ENCODE results near the gene C6orf47.

Gene C6orf47

DNA sequence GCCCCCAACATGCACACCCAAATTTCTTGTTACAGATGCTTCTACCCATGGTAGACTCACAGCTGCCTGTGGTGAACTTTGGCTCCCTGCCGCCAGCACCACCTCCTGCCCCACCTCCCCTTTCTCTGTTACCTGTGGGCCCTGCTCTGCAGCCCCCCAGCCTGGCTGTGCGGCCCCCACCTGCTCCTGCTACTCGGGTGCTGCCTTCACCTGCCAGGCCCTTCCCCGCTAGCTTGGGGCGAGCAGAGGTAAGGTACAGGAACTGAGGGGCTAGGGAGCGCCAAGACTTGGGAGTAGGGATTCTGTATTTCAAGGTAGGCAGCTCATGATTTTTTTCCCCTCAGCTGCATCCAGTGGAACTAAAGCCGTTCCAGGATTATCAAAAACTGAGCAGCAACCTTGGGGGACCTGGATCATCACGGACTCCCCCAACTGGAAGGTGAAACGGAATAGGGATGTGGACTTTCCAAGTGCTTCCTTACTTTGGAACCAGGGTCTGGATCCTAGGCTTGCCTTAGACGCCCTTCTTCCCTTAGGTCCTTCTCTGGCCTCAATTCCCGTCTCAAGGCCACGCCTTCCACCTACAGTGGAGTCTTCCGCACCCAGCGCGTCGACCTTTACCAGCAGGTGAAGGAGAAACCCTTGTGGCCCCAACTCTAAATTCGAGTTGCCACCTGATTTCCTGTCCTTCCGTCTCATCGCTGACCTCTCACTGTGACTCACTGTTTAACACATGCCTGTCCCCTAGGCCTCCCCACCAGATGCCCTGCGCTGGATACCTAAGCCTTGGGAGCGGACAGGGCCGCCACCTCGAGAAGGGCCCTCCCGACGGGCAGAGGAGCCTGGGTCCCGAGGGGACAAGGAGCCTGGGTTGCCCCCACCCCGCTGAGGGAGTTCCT lies 23.6 kb downstream of the C6orf47 start:
- no peak for DNase-seq (ENCODE audit: low read depth in 3 of 3, low spot score in 1 of 3)

DNA sequence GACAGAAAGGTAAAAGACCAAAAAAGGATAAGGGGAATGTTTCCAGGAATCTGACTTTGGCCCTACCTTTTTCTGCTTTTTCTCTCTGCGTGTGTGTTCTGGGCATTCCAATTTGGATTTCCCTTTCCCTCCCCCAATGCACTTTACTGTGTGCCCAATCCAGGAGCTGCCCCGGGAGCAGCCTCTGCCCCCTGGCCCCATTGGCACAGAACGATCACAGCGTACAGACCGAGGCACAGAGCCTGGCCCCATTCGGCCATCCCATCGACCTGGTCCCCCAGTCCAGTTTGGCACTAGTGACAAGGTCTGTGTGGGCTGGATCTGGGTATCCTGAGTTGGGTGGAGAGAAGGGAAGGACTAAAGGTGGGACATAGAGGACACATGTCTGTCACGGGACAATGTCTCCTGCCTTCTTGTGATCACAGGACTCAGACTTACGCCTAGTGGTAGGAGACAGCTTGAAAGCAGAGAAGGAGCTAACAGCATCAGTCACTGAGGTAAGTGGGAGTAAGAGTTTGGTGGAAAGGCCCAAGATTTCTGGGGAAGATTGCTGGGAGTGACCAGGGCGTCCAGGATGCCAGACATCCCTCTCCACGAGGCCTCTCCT lies 25.5 kb downstream of the C6orf47 start:
- DNase-seq (ENCODE audit: low read depth in 3 of 3, low spot score in 1 of 3) = no peak

DNA sequence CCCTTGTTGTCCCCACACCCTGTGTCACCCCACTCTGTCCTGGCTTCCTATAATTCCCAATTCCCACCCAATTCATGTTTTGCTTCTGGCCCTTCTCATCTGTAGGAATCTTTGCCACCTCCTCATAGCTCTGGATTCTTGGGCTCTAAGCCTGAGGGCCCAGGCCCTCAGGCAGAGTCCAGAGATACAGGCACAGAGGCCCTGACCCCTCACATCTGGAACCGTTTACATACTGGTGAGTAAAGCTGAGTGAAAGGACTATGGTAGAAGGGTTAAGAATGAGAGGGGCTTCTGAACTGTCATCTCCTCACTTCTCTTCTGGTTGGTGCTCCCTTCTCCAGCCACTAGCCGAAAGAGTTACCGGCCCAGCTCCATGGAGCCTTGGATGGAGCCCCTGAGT lies 26.4 kb downstream of the C6orf47 start:
- DNase-seq (ENCODE audit: low read depth in 3 of 3, low spot score in 1 of 3) = no peak

DNA sequence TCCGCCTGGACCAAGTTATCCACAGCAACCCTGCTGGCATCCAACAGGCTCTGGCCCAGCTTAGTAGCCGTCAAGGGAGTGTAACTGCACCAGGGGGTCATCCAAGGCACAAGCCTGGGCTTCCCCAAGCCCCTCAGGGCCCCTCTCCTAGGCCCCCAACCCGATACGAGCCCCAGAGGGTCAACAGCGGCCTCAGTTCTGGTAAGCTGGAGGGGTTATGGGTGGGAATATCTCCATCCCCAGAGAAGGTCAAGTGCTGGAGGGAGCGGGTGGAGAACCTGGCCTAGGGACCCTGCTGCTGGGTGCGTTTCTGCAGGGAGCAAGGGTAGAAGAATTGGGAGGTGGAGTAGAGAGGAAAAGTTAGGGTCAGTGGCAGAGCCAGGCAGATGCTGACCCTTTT lies 27.1 kb downstream of the C6orf47 start:
- DNase-seq (ENCODE audit: low read depth in 3 of 3, low spot score in 1 of 3) = no peak

DNA sequence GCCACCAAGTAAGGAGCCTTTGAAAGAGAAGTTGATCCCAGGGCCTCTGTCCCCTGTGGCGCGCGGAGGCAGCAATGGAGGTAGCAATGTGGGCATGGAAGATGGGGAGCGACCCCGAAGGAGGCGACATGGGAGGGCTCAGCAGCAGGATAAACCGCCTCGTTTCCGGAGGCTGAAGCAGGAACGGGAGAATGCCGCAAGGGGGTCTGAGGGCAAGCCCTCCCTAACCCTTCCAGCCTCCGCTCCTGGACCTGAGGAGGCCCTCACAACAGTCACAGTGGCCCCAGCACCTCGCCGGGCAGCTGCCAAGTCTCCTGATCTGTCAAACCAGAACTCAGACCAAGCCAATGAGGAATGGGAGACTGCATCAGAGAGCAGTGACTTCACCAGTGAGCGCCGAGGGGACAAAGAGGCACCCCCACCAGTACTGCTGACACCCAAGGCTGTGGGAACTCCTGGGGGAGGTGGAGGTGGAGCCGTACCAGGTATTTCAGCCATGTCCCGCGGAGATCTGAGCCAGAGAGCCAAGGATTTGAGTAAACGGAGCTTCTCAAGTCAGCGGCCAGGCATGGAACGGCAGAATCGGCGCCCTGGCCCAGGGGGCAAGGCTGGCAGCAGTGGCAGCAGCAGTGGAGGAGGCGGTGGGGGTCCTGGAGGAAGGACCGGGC lies 28.2 kb downstream of the C6orf47 start:
- DNase-seq (ENCODE audit: low read depth in 3 of 3, low spot score in 1 of 3) = no peak

DNA sequence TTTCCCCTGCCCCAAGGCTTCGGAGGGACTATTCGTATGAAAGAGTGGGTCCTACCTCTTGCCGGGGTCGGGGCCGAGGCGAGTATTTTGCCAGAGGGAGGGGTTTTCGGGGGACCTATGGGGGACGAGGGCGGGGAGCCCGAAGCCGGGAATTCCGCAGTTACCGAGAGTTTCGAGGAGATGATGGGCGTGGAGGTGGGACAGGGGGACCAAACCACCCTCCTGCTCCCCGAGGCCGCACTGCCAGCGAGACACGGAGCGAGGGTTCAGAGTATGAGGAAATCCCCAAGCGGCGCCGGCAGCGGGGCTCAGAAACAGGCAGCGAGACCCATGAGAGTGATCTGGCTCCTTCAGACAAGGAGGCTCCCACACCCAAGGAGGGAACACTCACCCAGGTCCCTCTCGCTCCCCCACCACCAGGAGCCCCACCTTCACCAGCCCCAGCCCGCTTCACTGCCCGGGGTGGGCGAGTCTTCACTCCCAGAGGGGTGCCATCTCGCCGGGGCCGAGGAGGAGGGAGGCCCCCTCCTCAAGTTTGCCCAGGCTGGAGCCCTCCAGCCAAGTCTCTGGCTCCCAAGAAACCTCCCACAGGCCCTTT lies 28.8 kb downstream of the C6orf47 start:
- no peak for DNase-seq (ENCODE audit: low read depth in 3 of 3, low spot score in 1 of 3)

DNA sequence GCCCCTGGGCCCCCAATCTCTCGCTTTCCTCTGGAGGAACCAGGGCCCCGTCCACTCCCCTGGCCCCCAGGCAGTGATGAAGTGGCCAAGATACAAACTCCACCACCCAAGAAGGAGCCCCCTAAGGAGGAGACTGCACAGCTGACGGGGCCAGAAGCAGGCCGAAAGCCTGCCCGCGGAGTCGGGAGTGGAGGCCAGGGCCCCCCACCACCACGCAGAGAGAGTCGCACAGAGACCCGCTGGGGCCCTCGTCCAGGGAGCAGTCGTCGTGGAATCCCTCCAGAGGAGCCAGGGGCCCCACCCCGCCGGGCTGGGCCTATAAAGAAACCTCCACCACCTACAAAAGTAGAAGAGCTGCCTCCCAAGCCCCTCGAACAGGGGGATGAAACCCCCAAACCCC lies 29.4 kb downstream of the C6orf47 start:
- DNase-seq (ENCODE audit: low read depth in 3 of 3, low spot score in 1 of 3) = no peak

DNA sequence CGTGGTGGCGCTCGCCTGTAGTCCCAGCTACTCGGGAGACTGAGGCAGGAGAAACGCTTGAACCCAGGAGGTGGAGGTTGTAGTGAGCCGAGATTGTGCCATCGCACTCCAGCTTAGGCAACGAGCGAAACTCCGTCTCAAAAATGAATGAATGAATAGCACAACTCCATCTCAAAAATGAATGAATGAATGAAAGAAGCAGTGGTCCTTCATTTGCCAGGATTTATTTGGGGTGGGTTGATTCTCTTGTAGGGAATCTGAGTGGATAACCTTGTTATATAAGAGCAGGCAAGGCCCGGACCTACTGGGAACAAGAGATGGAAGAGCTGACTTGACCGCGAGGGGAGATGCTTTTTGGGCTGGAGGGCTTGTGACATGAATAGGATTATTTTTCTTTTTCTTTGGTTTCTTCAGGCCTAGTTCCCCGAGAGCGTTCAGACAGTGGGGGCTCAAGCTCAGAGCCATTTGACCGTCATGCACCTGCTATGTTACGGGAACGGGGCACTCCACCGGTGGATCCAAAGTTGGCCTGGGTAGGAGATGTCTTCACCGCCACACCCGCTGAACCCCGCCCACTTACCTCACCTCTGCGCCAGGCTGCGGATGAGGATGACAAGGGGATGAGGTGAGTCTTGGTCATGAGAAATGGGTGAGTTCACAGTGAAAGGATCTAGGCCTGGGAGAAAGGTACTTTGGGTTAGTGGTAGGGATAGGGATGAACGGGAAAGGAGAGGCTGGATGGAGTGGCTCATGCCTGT lies 30.2 kb downstream of the C6orf47 start:
- no peak for DNase-seq (ENCODE audit: low read depth in 3 of 3, low spot score in 1 of 3)

DNA sequence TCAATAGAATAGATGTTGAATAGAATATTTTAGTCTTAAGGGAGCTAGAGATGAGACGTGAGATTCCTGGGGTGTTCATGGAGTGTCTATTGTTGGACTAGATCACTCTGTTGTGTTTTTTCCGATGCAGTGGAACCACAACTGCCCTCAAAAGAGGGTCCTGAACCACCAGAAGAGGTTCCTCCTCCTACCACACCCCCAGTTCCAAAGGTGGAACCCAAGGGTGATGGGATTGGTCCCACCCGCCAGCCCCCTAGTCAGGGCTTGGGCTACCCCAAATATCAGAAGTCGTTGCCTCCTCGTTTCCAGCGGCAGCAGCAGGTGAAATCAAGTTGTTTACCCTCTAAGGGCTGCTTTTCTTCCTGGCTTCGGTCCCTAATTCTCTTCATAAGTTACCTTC lies 31.6 kb downstream of the C6orf47 start:
- DNase-seq (ENCODE audit: low read depth in 3 of 3, low spot score in 1 of 3) = no peak

DNA sequence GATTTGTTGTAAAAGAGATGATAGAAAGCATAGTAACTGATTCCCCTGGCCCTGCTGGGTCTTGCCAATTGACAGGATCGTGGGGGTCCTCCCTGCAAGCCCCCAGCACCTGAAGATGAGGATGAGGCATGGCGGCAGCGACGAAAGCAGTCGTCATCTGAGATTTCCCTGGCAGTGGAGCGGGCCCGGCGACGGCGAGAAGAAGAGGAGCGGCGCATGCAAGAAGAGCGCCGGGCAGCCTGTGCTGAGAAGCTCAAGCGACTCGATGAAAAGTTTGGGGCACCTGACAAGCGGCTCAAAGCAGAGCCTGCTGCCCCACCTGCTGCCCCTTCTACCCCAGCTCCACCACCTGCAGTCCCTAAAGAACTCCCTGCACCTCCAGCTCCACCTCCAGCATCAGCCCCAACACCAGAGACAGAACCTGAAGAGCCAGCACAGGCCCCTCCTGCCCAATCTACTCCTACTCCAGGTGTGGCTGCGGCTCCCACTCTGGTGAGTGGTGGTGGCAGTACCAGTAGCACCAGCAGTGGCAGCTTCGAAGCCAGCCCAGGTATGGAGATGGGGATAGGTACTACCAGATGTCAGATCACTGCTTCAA lies 32.8 kb downstream of the C6orf47 start:
- no peak for DNase-seq (ENCODE audit: low read depth in 3 of 3, low spot score in 1 of 3)

DNA sequence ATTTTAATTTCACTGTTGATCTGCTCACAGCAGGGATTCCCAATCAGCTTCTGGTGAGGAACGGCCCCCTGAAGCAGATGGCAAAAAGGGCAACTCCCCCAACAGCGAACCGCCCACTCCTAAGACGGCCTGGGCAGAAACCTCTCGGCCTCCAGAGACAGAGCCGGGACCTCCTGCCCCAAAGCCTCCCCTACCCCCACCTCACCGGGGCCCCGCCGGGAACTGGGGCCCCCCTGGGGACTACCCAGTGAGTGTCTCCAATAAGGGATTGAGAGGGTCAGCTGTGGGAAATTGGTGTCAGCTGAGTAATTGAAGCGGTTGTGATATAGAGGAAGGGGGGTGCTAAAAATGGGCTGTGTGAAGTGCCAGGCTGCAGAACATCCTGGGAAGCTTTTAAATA lies 33.6 kb downstream of the C6orf47 start:
- no peak for DNase-seq (ENCODE audit: low read depth in 3 of 3, low spot score in 1 of 3)

DNA sequence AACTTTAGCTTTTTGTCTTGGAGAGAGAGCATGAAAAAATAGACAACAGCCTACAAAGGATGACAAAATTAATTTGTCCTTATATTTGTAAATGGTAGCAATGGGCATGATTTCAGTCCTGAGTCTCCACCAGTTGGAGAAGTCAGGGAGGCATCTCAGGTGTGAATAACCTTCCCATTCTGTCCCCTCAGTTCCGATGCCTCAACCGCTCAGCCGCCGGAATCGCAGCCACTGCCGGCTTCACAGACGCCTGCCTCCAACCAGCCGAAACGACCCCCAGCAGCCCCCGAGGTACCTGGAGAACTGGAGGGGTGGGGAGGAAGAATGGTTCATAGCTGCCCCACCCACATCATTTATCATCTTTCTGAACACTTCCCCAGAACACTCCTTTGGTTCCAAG lies 36.5 kb downstream of the C6orf47 start:
- no peak for DNase-seq (ENCODE audit: low read depth in 3 of 3, low spot score in 1 of 3)

DNA sequence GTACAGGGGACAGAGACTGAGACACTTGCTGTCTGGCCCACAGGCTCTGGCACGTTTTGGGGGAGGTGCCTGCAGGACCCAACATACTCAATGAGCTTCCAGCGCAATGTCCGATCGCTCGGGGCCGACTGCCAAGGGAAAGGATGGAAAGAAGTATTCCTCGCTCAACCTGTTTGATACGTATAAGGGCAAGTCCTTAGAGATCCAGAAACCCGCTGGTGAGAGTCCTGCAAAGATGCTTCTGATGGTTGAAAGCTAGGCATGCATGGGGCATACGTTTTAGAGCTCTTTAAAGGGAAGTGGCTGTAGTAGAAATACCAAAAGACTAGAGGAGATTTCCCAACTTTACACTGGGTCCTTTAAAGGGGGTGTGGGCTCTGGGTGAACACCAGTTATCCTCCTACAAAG lies 37.9 kb downstream of the C6orf47 start:
- no peak for DNase-seq (ENCODE audit: low read depth in 3 of 3, low spot score in 1 of 3)

DNA sequence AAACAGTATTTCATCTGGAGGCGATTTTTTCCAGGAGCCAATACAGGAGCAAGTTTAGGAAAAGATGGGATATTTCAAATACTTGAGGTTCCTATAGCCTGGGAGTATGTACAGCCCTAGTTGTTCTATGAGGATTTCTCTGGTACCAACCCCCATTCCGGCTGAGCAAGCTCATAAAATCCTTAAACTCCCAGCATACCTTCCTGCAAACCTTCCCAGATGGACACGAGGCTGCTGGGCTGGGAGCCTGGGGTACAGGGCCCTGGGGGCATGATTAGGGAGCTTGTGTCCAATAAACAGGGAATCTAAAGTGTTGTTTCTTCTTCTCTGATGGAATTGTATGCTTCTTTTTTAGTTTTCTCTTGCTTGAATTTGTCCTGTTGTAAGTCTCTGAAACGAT lies 38.6 kb downstream of the C6orf47 start:
- DNase-seq (ENCODE audit: low read depth in 3 of 3, low spot score in 1 of 3) = no peak

DNA sequence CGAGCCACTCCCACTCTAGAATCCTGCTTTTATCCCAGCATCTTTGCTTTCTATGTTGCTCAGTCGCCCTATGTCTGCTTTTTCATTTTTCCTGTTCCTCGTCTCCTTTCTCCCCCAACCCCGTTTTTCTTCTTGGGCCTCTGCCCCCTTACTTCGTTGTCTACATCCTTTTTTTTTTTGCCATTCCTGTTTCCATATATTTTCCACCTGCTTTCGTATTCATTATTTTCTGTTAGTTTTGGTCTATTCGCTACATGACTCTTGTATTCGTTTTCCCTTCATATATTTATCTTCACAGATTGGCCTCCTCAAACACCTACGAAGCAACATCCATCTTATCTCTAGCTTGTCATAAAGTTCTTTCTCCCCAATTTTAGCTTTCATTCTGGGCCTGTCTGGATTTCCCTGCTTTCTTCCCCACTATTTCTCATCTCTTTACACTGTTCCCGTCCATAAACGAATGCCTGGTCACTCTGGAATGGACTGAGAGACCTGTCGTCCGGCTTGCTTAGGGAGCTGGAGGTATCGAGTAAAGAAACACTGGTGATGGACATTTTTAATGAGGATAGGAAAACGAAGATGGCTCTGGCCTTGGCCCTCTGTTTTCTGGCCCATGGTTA lies 39.1 kb downstream of the C6orf47 start:
- DNase-seq (ENCODE audit: low read depth in 3 of 3, low spot score in 1 of 3) = no peak

DNA sequence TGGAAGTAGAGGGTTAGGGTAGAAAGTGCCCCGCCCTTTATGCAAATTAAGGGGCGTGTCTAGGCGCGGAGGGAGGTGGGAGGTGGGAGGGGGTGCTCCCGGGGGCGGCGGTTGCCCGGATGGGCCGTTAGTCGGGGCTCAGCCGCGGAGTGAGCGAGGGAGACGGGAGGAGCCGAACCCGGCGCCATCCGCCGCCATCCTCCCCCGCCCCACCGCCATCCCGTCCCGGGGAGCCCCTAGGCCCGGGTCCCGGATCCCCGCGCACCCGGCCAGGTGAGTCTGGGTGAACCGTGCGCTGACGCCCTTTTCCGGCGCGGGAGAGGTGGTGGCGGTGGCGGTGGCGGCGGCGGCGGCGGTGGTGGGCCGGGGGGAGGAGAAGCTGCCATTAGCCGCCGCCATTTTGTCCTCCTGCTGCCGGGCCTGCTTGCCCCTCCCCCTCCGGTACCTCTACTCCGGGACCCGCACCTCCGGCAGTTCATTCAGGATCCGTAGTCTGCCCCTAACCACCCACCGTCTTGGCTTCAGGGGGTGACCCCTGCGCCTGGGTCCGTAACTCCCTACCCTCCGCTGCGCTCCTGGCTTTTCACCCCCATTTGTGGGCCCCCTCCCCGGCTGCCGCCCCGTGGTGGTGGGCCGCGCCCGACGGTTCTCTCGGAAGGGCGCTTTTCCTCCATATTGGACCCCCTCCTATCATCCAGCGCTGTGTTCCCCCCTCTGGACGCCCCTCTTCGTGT lies 39.8 kb downstream of the C6orf47 start, which contains the start of gene PRRC2A:
Gene PRRC2A (plus strand): TSS at position 130 of the 734 bp plus-strand sequence. CDS start 2,075 bp downstream, outside the sequence.
- DNase-seq (ENCODE audit: low read depth in 3 of 3, low spot score in 1 of 3) = peak in 2 of 3 donors; percentile 91 to 93

DNA sequence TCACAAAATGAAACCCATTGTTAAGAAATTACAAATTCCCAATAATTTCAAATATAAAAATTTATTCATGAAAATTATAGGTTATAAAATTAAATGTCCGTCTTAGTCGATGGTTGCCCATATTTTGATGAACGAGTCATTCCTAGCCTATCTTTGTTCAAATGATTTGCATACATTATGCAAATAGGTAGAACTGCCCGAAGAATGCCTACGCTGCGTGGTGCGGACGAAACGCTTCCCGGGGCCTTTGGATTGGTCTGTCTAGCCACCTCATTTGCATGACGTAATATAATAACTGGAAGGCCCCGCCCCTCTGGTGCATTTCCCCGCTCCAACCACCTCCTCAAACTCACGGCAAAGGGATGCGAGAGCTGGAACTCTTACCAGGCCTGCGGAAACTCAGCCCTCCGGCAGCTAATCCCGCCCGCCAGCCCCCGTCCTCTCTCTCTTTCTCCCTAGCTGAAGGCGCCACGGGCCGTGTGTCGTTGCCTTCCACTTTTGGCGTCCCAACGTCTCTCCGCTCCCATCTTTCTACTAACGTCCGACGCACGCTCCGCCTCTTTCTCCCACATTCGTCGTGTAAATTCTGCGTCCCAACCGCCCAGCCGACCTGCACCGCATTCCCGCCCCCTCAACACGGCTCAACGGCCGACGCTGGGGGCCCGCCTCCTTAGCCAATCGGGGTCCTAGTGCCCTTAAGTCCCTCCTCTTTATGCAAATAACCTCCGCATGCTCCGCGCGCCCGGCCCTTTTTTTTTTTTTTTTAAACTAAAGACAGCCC lies 40.6 kb downstream of the C6orf47 start:
- peak; percentile 82 to 93 (median 86) for DNase-seq (ENCODE audit: low read depth in 3 of 3, low spot score in 1 of 3)

DNA sequence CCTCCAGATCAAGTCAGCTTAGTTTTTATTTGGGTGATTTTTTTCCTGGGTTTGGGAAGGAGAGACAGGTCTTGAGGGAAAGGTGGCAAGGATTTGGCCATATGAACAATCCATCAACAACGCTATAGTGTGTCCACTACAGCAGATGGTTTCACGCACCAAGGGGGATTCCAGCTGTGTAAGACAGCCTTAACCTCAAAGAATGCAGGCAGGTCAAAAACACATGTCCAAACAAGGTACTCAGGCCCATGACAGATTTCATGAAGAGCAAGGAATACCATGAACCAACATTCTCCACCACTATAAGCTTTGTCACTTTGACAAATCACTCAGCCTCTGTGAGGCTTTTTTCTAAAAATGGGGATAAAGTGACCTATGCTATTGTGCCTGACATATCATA lies 43.6 kb downstream of the C6orf47 start:
- no peak for DNase-seq (ENCODE audit: low read depth in 3 of 3, low spot score in 1 of 3)

DNA sequence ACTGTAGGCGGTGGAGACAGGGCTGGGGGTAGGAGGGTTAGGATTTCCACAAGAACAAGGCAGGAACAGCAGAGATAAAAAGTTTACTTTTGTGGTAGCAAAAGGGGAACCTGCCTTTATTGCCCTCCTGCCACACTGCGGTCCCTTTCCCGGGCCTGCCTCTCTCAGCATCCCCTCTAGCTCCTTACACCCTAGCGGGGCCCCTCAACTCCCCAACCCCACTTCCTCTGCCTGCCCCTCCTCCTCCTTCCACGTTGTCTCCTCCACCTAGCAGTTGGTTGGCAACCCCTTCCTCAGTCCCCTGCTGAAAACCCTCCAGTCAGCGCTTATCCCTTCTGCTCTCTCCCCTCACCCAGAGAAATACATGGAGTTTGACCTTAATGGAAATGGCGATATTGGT lies 44.8 kb downstream of the C6orf47 start:
- DNase-seq (ENCODE audit: low read depth in 3 of 3, low spot score in 1 of 3) = no peak
